GM10847 (cell line): ENCODE data around the gene CIRBP.

Source experiments
- POLR2A ChIP-seq: IDR thresholded peaks from 2 replicates; pipeline ENCODE4 v1.6.1; 2011; ENCODE audit not compliant: insufficient read length; ENCODE audit errors: extremely low read depth

Gene CIRBP

GRCh38 chr19:1274081-1274851 lies 5.1 kb downstream of the CIRBP start:
- TF ChIP-seq POLR2A: no peak

- no peak for TF ChIP-seq POLR2A
Observed at GRCh38 chr19:1274852-1275259, 5.7 kb downstream of the CIRBP start.

- TF ChIP-seq POLR2A: peak; percentile 91
Observed at GRCh38 chr19:1275260-1275975, 6.3 kb downstream of the CIRBP start, which contains the start of gene FAM174C. Gene FAM174C (plus strand): TSS chr19:1275530. CDS start chr19:1275550, 20 bp downstream.

GRCh38 chr19:1275976-1276627 lies 7.0 kb downstream of the CIRBP start:
- no peak for TF ChIP-seq POLR2A

GRCh38 chr19:1276628-1277022 lies 7.5 kb downstream of the CIRBP start:
- TF ChIP-seq POLR2A: no peak

- TF ChIP-seq POLR2A: no peak
Observed at GRCh38 chr19:1277061-1277460, 7.9 kb downstream of the CIRBP start.

GRCh38 chr19:1278074-1278473 lies 8.9 kb downstream of the CIRBP start:
- TF ChIP-seq POLR2A: no peak

- no peak for TF ChIP-seq POLR2A
Observed at GRCh38 chr19:1278713-1279660, 9.9 kb downstream of the CIRBP start.

- TF ChIP-seq POLR2A: no peak
Observed at GRCh38 chr19:1279782-1280341, 10.7 kb downstream of the CIRBP start.

GRCh38 chr19:1280636-1281568 lies 11.8 kb downstream of the CIRBP start:
- TF ChIP-seq POLR2A: no peak

- TF ChIP-seq POLR2A: no peak
Observed at GRCh38 chr19:1281569-1282287, 12.6 kb downstream of the CIRBP start.

GRCh38 chr19:1282588-1283206 lies 13.6 kb downstream of the CIRBP start:
- no peak for TF ChIP-seq POLR2A

- no peak for TF ChIP-seq POLR2A
Observed at GRCh38 chr19:1283207-1283916, 14.2 kb downstream of the CIRBP start.
